NCI-H510A treated with DMSO at 0.1 percent for 48 hours (cell line): ENCODE results near the gene SLC9A8.
"Not testable (repeated sequence)": the region's sequence is repeated elsewhere in the genome, so short reads cannot be mapped to it uniquely, and the experiment has no call there.

ENCODE experiments used
- DNase-seq: peaks from one replicate; lab custom pipeline; 2025; lab: John Stamatoyannopoulos, UW

SLC9A8 gene

GRCh38 chr20:49893242-49894072 is 80.8 kb downstream of the SLC9A8 start:
- DNase-seq, result no peak

- DNase-seq, result no peak
Observed at GRCh38 chr20:49894073-49894470, 81.4 kb downstream of the SLC9A8 start.

- not testable (repeated sequence) for DNase-seq
Observed at GRCh38 chr20:49895474-49896093, 83.0 kb downstream of the SLC9A8 start.

- no peak for DNase-seq
Observed at GRCh38 chr20:49896204-49896603, 83.6 kb downstream of the SLC9A8 start.

- no peak for DNase-seq
Observed at GRCh38 chr20:49899541-49900383, 87.1 kb downstream of the SLC9A8 start.

- no peak for DNase-seq
Observed at GRCh38 chr20:49901588-49901987, 89.0 kb downstream of the SLC9A8 start.

- no peak for DNase-seq
Observed at GRCh38 chr20:49904440-49905214, 92.0 kb downstream of the SLC9A8 start.

GRCh38 chr20:49905415-49906091 is 92.9 kb downstream of the SLC9A8 start:
- DNase-seq, result no peak

GRCh38 chr20:49906101-49906604 is 93.5 kb downstream of the SLC9A8 start:
- DNase-seq, result no peak

- no peak for DNase-seq
Observed at GRCh38 chr20:49906615-49907154, 94.1 kb downstream of the SLC9A8 start.

- no peak for DNase-seq
Observed at GRCh38 chr20:49907405-49908257, 95.0 kb downstream of the SLC9A8 start.

- no peak for DNase-seq
Observed at GRCh38 chr20:49908258-49908565, 95.6 kb downstream of the SLC9A8 start.

GRCh38 chr20:49909499-49910339 is 97.1 kb downstream of the SLC9A8 start:
- DNase-seq, result no peak

GRCh38 chr20:49910340-49910706 is 97.7 kb downstream of the SLC9A8 start:
- no peak for DNase-seq

GRCh38 chr20:49913399-49914047 is 100.9 kb downstream of the SLC9A8 start:
- no peak for DNase-seq

- DNase-seq, result no peak
Observed at GRCh38 chr20:49914310-49915117, 101.9 kb downstream of the SLC9A8 start.

- DNase-seq, result no peak
Observed at GRCh38 chr20:49915118-49915379, 102.4 kb downstream of the SLC9A8 start.
